Measurements from ENCODE around the gene APBB1. TPM values are rescaled to one million over a fixed set of nuclear protein-coding genes. Genes with fewer than 3 reads are reported as not detected.

The APBB1 gene
- total RNA-seq, 1 experiment from 2014 or later: 12.4 TPM

- ATAC-seq (no peak), DNase-seq (ENCODE audit: low read depth, low spot score) (no peak)
- Histone ChIP-seq H4K20me1 (ENCODE audit: insufficient read depth) (no peaks in the 10 kb centered on the region), H3K36me3 (ENCODE audit: control insufficient read depth in 1 of 2, insufficient read depth in 2 of 2, low read length in 2 of 2) (no peaks in the 10 kb centered on the region), H3K79me2 (ENCODE audit: insufficient read depth, low read length) (no peaks in the 10 kb centered on the region), H3K27me3 (ENCODE audit: insufficient read depth, low read length) (no peaks in the 10 kb centered on the region), H3K9me2 (ENCODE audit: insufficient read depth) (no peaks in the 10 kb centered on the region), H3K9ac (ENCODE audit: low read length) (no peak overlapping the region), H3K9me3 (ENCODE audit: control insufficient read depth in 1 of 2, insufficient read depth in 1 of 2, low read depth in 1 of 2, low read length in 2 of 2) (no peaks in the 10 kb centered on the region), H3K4me1 (ENCODE audit: control insufficient read depth in 1 of 2, insufficient read depth in 2 of 2, low read length in 2 of 2) (peaks cover 0 to 6% of the 10 kb centered on the region in 2 experiments; a peak in 1 of 4 replicates), H3K4me3 (replicated peaks in 1 of 2; ENCODE audit: low read depth in 1 of 2, low read length in 2 of 2) (no peak overlapping the region), H3K4me2 (ENCODE audit: low read length) (no peak overlapping the region), H2AFZ (ENCODE audit: low read depth, low read length, poor library complexity, severe bottlenecking) (no peak overlapping the region), H3K27ac (ENCODE audit: low read depth, low read length) (no peak overlapping the region)
- no TSS peak for BruUV-seq (replicated peaks)
- TF ChIP-seq JUND (IDR thresholded peaks at IDR 0.05) (no peak), REST (IDR thresholded peaks at IDR 0.05; ENCODE audit: low read depth) (no peak), TCF7L2 (IDR thresholded peaks at IDR 0.05; ENCODE audit: borderline replicate concordance, extremely low read depth, insufficient read depth, insufficient read length) (no peak), EZH2phosphoT487 (IDR thresholded peaks at IDR 0.05; ENCODE audit: borderline replicate concordance) (no peak), CBX3 (IDR thresholded peaks at IDR 0.05; ENCODE audit: low read depth) (no peak), POLR2AphosphoS5 (IDR thresholded peaks at IDR 0.05; ENCODE audit: low read depth, low read length) (no peak), CEBPB (IDR thresholded peaks at IDR 0.05; ENCODE audit: low read depth) (no peak), CTCF (IDR thresholded peaks at IDR 0.05 in 2 of 3, conservative IDR thresholded peaks at IDR 0.05 in 1 of 3; ENCODE audit: borderline replicate concordance in 1 of 3, insufficient read depth in 1 of 3, low read depth in 2 of 3, low read length in 2 of 3) (no peak), EZH2 (IDR thresholded peaks at IDR 0.05) (no peak)
- TF ChIP-seq, protein P1, sequence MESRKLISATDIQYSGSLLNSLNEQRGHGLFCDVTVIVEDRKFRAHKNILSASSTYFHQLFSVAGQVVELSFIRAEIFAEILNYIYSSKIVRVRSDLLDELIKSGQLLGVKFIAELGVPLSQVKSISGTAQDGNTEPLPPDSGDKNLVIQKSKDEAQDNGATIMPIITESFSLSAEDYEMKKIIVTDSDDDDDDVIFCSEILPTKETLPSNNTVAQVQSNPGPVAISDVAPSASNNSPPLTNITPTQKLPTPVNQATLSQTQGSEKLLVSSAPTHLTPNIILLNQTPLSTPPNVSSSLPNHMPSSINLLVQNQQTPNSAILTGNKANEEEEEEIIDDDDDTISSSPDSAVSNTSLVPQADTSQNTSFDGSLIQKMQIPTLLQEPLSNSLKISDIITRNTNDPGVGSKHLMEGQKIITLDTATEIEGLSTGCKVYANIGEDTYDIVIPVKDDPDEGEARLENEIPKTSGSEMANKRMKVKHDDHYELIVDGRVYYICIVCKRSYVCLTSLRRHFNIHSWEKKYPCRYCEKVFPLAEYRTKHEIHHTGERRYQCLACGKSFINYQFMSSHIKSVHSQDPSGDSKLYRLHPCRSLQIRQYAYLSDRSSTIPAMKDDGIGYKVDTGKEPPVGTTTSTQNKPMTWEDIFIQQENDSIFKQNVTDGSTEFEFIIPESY (IDR thresholded peaks at IDR 0.05; ENCODE audit: extremely low read depth, insufficient replicate concordance, low read length): no peak
- RAD21 ChIA-PET (ENCODE audit: low non-redundant PET in 1 of 2, low total read pairs in 2 of 2, uncharacterized antibody in 2 of 2, unreplicated experiment in 2 of 2): no interaction called here
- intact Hi-C loops (cut with micrococcal nuclease): no loop called here
- POLR2A ChIA-PET: no interaction called here
- CTCF ChIA-PET: interaction anchor here (1.2 to 1.8 kb wide), 2 partner anchors 13 to 342 kb away, joined by 3 to 8 read pairs; no protein-coding TSS in a partner anchor
Observed at GRCh38 chr11:6365659-6366058, 53.2 kb downstream of the APBB1 start.

All from HCT116 (cell line).